Epidermal melanocyte (primary cell): ENCODE data around the gene MAD2L2.

Experiments
- DNase-seq: peaks from one replicate; pipeline ENCODE4 v3.0.0; 2011; ENCODE audit warnings: low spot score; ENCODE audit not compliant: insufficient read length

Gene MAD2L2

GRCh38 chr1:11704691-11705475, 23.9 kb upstream of the MAD2L2 start:
- DNase-seq = no peak

- no peak for DNase-seq
These were observed 23.2 kb upstream of the MAD2L2 start for GRCh38 chr1:11704194-11704529.

- DNase-seq = no peak
These were observed 22.6 kb upstream of the MAD2L2 start for GRCh38 chr1:11703357-11704193.

- DNase-seq = no peak
These were observed 21.2 kb upstream of the MAD2L2 start for GRCh38 chr1:11701981-11702803.

GRCh38 chr1:11701551-11701961, 20.6 kb upstream of the MAD2L2 start:
- DNase-seq = no peak

- DNase-seq = no peak
These were observed 19.9 kb upstream of the MAD2L2 start for GRCh38 chr1:11700601-11701467.

- no peak for DNase-seq
These were observed 16.9 kb upstream of the MAD2L2 start for GRCh38 chr1:11697893-11698210.

GRCh38 chr1:11697188-11697892, 16.4 kb upstream of the MAD2L2 start:
- DNase-seq = no peak

GRCh38 chr1:11695861-11696260, 14.9 kb upstream of the MAD2L2 start:
- DNase-seq = no peak

- DNase-seq = no peak
These were observed 13.0 kb upstream of the MAD2L2 start for GRCh38 chr1:11693917-11694316.

GRCh38 chr1:11693024-11693590, 12.2 kb upstream of the MAD2L2 start:
- peak; percentile 70 for DNase-seq

GRCh38 chr1:11691928-11692711, 11.2 kb upstream of the MAD2L2 start:
- no peak for DNase-seq

- no peak for DNase-seq
These were observed 10.5 kb upstream of the MAD2L2 start, which contains the start of gene DRAXIN for GRCh38 chr1:11691302-11691914. Gene DRAXIN, plus strand, starts transcription at chr1:11691710. Its CDS starts 14,549 bp downstream, at chr1:11706259.

GRCh38 chr1:11690397-11691301, 9.7 kb upstream of the MAD2L2 start:
- no peak for DNase-seq

- no peak for DNase-seq
These were observed 7.6 kb upstream of the MAD2L2 start for GRCh38 chr1:11688506-11688905.

- no peak for DNase-seq
These were observed 4.3 kb upstream of the MAD2L2 start for GRCh38 chr1:11685210-11685752.

GRCh38 chr1:11684070-11684469, 3.1 kb upstream of the MAD2L2 start:
- DNase-seq = no peak
